H1 (cell line): ENCODE measurements around the gene SNRPN.

Experiments
- BACH1 ChIP-seq: IDR thresholded peaks from 2 replicates; pipeline ENCODE4 v1.6.1; 2012; ENCODE audit warnings: low read length, improper control_type of control experiment
- CEBPB ChIP-seq: IDR thresholded peaks from 2 replicates; pipeline ENCODE4 v1.6.1; 2012; ENCODE audit warnings: low read depth, low read length
- CREB1 ChIP-seq: IDR thresholded peaks from 2 replicates; pipeline ENCODE4 v1.6.1; 2012; ENCODE audit warnings: inconsistent platforms
- EZH2 ChIP-seq: fragments of 200-600 bp; sonication (generic); IDR thresholded peaks from 2 replicates; pipeline ENCODE4 v1.7.1; 2012; ENCODE audit warnings: low read depth, mild to moderate bottlenecking, moderate library complexity, low read length, inconsistent platforms; ENCODE audit not compliant: severe bottlenecking
- JUN ChIP-seq: IDR thresholded peaks from 2 replicates; pipeline ENCODE4 v1.6.1; 2011; ENCODE audit warnings: low read depth, mild to moderate bottlenecking, improper control_type of control experiment, low read length
- KDM1A ChIP-seq: fragments of 200-600, 300-600 bp; sonication (generic); IDR thresholded peaks from 2 replicates; pipeline ENCODE4 v1.7.1; 2016; ENCODE audit warnings: mild to moderate bottlenecking, low read length, borderline replicate concordance
- POLR2A ChIP-seq, 2 experiments: IDR thresholded peaks; 1 replicate in 1 of 2; 2 replicates in 1 of 2; pipeline ENCODE4 v1.6.1; 2011; ENCODE audit warnings: low read depth in 2 of 2, low read length in 2 of 2, mild to moderate bottlenecking in 2 of 2; ENCODE audit errors: control extremely low read depth in 1 of 2
- POLR2AphosphoS5 ChIP-seq: IDR thresholded peaks from 2 replicates; pipeline ENCODE4 v1.6.1; 2011; ENCODE audit warnings: low read depth, low read length
- SIN3A ChIP-seq, 2 experiments: IDR thresholded peaks in 1 of 2; conservative IDR thresholded peaks in 1 of 2; 2 replicates each; pipeline ENCODE4 v1.6.1; 2011 to 2012; ENCODE audit warnings: low read length in 2 of 2, improper control_type of control experiment in 1 of 2, low read depth in 1 of 2, mild to moderate bottlenecking in 1 of 2
- TEAD4 ChIP-seq: IDR thresholded peaks from 2 replicates; pipeline ENCODE4 v1.6.1; 2012; ENCODE audit warnings: low read depth, low read length, inconsistent platforms, mixed read lengths
- TF ChIP-seq, protein P1 (sequence below): IDR thresholded peaks from 2 replicates; pipeline ENCODE4 v1.6.1; 2012; ENCODE audit warnings: inconsistent platforms
- TF ChIP-seq, protein P2 (sequence below), 3 experiments: IDR thresholded peaks; 1 replicate in 2 of 3; 2 replicates in 1 of 3; pipeline versions ENCODE4 v1.5.1 to v1.6.1; 2011; ENCODE audit warnings: low read length in 3 of 3, mild to moderate bottlenecking in 3 of 3, inconsistent platforms in 2 of 3, low read depth in 1 of 3, moderate library complexity in 1 of 3; ENCODE audit not compliant: insufficient read depth in 1 of 3; ENCODE audit errors: control extremely low read depth in 1 of 3
- TF ChIP-seq, protein P3 (sequence below): IDR thresholded peaks from 2 replicates; pipeline ENCODE4 v1.6.1; 2011; ENCODE audit warnings: low read depth, mild to moderate bottlenecking, low read length; ENCODE audit not compliant: insufficient read depth

DNA sequence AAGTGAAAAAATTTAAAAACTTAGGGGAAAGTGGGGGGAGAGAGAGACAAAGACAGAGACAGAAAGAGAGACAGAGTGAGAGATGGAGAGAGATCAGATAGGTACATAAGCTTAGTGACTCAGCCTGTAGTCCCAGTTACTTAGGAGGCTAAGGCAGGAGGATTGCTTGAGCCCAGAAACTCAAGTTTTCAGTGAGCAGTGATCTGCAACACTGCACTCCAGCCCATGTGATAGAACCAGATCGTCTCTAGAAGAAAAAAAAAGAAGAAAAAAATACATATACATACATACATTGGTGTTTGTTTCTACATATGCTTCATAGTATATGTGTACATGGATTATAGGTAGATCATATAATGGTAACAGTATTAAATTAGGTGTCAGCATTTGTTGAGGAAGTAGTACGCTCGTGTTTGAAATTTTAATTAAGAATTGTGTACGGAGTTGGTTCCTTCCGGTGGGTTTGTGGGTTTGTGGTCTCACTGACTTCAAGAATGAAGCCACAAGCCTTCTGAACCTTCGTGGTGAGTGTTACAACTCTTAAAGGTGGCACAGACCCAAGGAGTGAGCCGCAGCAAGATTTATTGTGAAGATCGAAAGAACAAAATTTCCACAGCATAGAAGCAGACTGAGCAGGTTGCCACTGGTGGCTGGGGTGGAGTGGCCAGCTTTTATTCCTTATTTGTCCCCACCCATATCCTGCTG, 38.3 kb upstream of the SNRPN start:
- TF ChIP-seq, protein P1, sequence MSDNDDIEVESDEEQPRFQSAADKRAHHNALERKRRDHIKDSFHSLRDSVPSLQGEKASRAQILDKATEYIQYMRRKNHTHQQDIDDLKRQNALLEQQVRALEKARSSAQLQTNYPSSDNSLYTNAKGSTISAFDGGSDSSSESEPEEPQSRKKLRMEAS, result no peak
- TF ChIP-seq, protein P2, sequence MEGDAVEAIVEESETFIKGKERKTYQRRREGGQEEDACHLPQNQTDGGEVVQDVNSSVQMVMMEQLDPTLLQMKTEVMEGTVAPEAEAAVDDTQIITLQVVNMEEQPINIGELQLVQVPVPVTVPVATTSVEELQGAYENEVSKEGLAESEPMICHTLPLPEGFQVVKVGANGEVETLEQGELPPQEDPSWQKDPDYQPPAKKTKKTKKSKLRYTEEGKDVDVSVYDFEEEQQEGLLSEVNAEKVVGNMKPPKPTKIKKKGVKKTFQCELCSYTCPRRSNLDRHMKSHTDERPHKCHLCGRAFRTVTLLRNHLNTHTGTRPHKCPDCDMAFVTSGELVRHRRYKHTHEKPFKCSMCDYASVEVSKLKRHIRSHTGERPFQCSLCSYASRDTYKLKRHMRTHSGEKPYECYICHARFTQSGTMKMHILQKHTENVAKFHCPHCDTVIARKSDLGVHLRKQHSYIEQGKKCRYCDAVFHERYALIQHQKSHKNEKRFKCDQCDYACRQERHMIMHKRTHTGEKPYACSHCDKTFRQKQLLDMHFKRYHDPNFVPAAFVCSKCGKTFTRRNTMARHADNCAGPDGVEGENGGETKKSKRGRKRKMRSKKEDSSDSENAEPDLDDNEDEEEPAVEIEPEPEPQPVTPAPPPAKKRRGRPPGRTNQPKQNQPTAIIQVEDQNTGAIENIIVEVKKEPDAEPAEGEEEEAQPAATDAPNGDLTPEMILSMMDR (IDR thresholded peaks at IDR 0.05; ENCODE audit: control extremely low read depth in 1 of 3, insufficient read depth in 1 of 3, low read depth in 1 of 3, low read length in 3 of 3), result no peak
- no peak for TF ChIP-seq SIN3A (conservative IDR thresholded peaks at IDR 0.05 in 1 of 2, IDR thresholded peaks at IDR 0.05 in 1 of 2; ENCODE audit: low read depth in 1 of 2, low read length in 2 of 2)
- no peak for TF ChIP-seq POLR2A (IDR thresholded peaks at IDR 0.05; ENCODE audit: control extremely low read depth in 1 of 2, low read depth in 2 of 2, low read length in 2 of 2)
- TF ChIP-seq BACH1, result no peak
- TF ChIP-seq, protein P3, sequence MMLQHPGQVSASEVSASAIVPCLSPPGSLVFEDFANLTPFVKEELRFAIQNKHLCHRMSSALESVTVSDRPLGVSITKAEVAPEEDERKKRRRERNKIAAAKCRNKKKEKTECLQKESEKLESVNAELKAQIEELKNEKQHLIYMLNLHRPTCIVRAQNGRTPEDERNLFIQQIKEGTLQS, result no peak
- TF ChIP-seq KDM1A, result no peak
- no peak for TF ChIP-seq JUN
- TF ChIP-seq EZH2, result no peak
- TF ChIP-seq POLR2AphosphoS5, result no peak
- TF ChIP-seq CREB1, result no peak
- no peak for TF ChIP-seq CEBPB
- no peak for TF ChIP-seq TEAD4
